DMS53 treated with DMSO at 0.1 percent for 48 hours (cell line): ENCODE measurements around the gene MRTFA.

Experiments used
- DNase-seq: peaks from one replicate; lab custom pipeline; 2025; ENCODE audit not compliant: unreplicated experiment; lab: John Stamatoyannopoulos, UW

The MRTFA gene

DNA sequence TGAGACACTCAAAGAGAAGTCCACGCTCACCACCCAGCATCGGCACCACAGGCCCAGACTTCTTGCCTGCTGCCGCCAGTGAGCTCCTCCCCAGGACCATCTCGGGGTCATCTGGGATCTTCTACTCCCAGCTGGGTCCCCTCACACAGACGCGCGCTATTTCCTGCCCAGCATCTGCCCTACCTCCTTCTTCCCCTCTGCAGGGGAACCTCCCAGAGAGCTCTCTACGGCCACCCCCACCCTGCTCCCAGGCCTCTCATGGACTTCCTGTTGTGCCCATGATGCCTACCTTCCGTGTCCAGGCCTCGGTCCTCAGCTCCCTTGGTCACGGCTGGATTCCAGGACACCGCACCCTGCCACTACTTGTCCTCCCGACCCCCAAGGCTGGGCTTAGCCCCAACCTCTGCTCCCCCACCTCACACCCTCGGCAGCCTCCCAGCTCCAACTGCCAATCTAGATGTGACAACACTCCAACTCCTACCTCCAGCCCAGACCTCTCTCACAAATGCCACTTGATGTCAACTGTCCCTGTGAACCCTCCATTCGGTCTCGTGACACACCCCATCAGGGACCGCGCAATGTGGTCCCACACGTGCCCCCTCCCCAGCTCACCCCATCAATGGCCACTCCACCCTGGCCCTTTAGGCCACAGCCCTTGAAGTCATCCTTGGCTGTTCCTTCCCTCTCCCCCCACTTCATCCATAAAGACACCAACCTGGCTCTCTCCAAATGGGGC, 220.8 kb downstream of the MRTFA start:
- DNase-seq: no peak

DNA sequence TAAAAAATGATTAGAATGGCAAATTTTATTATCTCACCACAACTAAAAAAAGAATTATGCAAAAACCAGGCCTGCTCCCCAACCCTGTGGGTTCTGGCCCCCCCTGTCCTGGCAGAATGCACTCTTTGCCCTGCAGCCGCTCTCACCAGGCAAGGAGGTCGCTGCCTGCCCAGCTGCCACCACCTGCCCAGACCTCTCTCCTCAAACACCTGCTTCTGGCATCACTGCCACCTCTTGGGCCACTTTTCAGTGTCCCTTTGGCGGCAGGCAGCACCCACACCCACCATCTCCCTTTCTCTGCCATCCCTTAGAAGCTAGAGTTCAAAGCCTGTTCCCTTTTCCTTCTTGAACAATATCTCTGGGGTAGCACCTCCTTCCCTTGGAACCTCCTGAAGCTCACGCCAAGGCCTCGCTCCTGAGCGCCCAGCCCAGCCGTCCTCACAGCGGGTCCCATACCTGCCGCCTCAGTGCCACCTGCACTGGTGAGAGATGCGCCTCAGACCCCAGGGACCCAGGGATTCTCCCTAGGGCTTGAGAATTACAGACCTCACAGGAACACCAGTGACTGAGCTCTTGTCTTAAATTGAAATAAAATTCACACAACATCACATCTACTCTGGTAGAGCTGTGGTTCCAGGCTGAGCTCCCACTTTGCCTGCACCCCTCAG, 221.5 kb downstream of the MRTFA start:
- no peak for DNase-seq

DNA sequence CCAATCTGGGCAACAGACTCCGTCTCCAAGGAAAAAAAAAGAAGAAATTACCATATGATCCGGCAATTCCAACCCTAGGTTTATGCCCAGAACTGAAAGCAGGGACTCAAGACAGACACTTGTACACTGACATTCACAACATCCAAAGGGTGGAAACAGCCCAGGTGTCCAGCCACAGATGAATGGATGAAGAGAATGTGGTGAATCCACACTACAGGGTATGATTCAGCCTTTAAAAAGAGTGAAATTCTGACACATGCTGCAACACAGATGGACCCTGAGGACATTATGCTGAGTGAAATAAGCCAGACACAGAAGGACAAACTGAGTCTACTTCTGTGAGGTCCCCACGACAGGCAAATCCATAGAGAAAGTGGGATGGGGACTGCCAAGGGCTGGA, 222.2 kb downstream of the MRTFA start:
- no peak for DNase-seq

DNA sequence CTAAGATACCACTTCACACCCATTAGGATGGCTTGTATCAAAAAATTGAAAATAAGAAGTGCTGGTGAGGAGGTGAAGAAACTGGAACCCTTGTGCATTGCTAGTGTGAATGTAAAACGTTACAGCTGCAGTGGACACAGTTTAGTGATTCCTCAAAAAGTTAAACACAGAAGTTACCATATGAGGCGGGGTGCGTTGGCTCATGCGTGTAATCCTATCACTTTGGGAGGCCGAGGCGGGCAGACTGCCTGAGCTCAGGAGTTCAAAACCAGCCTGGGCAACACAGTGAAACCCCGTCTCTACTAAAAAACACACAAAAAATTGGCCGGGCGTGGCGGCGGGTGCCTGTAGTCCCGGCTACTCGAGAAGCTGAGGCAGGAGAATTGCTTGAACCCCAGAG, 222.6 kb downstream of the MRTFA start:
- DNase-seq: no peak

DNA sequence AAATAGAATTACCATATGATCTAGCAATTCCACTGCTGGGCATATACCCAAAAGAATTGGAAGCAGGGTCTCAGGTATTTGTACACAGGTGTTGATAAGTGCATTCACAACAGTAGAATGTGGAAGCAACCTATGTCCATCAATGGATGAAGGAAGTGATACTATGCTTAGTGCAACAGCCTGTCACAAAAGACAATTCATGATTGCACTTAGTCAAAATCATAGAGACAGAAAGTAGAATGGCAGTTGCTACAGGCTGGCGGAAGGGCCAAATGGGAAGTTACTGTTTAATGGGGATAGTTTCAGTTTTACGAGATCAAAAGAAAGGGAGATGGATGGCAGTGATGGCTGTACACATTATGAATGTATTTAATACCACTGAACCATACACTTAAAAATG, 224.1 kb downstream of the MRTFA start:
- DNase-seq: no peak

DNA sequence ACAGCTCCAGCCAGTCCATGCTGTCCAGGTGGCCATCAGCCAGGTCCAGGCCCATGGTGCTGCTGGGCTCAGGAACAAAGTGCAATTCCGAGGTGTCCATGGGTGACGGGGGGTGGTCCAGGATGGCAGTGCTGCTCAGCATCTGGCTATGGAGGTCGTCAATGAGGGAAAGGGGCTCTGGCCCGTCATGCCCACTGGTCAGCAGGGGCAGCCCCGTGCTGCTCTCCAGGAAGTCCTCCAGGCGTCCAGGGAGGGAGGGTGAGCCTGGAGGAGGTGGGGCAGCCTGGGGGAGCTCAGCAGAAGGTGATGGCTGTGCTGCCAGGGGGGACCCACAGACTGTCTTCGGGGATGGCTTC, 225.0 kb downstream of the MRTFA start:
- DNase-seq: no peak

DNA sequence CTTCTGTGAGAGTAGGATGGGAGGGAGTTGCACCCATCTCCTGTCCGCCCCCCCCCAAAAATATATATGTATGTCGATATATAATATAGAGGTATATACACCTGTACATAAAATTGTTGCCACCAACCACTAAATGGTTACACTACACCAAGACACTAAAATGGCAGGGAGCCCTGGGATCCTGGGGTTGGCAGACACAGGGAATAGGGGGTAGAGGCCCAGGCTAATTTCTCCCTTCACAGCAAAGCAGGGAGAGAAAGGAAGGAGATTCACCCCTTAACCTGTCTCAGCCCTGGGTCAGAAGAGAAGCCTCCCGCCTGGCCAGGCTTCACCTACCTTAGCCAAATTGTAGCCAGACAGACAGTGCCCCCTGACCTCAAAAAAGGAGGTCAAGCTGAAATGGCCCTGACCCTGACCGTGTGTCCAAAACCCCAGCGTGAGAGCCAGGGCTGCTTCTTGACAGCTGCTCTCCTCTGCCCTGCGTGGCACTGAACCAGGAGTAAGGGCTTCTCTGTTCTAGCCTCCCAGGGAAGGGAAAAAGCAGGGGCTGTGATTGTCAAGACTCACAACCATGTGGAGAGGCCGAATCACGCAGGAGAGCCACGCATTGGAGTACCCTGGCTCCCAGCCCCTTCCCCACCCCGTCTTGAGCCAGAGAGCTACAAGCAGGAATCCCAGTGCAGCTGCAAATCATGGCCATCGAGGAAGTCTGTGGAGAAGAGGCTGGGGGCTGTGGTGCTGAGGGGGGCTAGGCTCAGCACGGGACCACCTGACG, 225.6 kb downstream of the MRTFA start:
- DNase-seq: no peak

DNA sequence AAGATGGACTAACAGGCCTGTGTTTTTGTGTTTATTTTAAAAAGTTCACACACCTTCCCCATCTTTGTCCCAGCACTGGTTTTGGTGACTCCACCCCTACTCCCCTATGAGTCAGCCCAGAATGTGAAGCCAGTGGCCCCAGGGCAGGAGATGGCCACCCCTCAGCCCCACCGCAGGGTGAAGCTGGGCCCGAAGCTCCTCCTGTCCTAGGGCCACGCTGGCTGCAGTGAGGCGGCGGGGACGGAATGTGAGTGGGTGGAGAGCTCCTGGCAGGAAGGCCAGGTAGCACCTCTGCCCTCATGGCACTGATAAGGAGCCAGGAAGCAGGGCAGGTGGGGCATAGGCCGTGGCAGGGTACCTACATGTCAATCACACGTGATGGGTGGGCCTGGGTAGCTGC, 226.2 kb downstream of the MRTFA start:
- DNase-seq: no peak

DNA sequence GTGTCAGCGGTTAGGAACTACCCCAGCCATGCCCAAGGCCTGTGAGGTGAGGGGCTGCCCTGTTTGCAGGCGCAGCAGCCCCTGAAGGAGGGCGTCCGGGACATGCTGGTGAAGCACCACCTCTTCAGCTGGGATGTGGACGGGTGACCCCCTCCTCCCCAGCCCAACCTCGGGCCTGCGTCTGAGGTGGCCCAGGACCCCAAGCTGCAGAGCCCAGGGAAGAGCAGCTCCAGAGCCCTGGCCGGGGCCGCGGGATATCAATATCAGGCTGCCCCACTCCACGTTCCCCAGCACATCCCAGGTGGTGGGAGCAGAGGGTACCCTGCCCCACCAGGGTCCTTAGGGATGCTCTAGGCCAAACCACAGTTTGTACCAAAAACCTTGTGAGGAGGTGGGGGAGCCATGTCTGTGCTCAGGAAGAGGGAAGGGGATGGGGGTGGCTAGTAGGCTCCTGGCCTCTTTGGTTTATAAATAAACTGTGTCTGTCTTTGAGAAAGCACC, 226.9 kb downstream of the MRTFA start:
- DNase-seq: no peak

DNA sequence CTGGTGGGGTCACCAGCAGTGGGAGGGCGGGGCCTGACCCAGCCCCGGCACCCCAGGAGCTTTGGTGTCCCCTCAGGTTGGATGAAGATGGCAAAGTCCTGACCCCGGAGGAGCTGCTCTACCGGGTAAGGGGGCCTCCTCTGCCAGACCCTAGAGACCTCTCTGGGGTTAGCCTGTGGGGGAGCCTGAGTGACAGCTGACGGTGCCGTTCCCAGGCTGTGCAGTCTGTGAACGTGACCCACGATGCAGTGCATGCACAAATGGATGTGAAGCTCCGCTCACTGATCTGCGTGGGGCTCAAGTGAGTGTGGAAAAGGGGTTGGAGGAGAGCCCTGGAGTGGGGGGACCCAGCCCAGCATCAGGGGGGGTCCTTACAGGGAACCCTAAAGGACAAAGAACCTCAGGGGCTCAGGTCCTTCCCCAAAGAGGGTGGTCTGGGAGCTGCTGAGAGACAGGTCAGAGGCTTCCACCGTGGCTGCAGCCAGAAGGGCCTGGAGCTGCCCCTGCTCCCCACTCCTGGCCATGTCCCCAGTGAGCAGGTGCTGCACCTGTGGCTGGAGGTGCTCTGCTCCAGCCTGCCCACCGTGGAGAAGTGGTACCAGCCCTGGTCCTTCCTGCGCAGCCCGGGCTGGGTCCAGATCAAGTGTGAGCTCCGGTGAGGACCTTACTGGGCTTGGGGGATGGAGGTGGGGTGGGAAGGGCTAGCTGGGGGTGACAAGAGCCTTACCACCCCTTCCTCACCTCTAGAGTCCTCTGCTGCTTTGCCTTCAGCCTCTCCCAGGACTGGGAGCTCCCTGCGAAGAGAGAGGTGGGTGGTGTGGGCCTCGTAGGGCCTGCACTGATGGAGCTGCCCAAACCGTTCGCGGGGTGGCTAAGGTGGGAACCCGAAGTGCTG, 227.6 kb downstream of the MRTFA start:
- DNase-seq: no peak

DNA sequence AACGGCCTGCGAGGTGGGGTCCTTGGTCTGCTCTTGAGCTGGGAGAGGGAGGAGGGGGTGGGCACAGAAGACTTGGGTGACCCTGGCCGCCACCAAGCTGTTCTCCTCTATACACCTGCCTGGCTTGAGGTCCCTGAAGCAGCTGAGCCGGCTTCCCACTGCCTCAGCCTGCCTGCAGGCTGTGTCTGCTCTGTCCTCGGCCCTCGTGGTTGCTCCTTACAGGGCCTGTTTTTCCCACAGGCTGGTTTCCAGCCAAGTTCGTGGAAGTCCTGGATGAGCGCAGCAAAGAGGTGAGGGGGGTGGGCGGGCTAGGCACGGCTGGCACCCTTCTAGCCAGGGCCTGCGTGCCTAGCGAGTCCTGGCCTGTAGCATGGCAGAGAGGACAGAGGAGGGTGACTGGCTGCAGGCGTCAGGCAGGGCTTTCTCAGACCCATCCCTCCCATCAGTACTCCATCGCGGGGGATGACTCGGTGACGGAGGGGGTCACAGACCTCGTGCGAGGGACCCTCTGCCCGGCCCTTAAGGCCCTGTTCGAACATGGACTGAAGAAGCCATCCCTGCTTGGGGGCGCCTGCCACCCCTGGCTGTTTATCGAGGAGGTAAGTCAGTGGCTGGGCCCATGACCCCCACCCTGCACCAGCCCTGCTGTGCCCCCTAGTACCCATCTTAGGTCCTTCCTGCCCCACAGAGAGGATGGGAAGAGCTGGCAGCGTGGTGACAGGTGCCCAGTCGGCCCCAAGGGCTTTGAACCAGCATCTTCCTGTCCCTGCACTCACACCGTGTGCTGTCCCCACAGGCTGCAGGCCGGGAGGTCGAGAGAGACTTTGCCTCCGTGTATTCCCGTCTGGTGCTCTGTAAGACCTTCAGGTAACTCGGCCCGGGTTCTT, 228.4 kb downstream of the MRTFA start:
- DNase-seq: no peak

DNA sequence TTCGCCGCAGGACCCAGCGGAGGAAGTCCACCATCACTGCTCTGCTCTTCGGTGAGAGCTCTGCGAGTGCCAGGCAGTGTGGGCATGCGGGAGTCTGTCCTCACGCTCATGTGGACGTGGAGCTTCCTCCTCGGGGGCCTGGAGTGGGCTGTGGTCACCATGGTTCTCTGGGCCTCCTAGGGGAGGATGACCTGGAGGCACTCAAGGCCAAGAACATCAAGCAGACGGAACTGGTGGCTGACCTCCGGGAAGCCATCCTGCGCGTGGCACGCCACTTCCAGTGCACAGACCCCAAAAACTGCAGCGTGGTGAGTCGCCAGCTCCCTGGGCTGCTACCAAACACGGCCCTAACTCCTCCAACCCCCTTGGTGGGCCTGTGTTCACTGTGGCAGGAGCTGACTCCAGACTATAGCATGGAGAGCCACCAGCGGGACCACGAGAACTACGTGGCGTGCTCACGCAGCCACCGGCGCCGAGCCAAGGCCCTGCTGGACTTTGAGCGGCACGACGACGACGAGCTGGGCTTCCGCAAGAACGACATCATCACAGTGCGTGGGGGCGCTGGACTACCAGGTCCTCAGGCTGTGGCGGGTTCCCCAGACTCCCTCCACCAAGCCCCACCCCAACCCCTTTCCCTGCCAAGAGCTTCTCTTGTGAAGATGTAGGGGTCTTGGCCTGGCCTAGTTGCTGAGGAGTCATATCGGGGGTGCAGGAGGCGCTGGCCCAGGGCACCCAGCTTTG, 229.3 kb downstream of the MRTFA start:
- no peak for DNase-seq

DNA sequence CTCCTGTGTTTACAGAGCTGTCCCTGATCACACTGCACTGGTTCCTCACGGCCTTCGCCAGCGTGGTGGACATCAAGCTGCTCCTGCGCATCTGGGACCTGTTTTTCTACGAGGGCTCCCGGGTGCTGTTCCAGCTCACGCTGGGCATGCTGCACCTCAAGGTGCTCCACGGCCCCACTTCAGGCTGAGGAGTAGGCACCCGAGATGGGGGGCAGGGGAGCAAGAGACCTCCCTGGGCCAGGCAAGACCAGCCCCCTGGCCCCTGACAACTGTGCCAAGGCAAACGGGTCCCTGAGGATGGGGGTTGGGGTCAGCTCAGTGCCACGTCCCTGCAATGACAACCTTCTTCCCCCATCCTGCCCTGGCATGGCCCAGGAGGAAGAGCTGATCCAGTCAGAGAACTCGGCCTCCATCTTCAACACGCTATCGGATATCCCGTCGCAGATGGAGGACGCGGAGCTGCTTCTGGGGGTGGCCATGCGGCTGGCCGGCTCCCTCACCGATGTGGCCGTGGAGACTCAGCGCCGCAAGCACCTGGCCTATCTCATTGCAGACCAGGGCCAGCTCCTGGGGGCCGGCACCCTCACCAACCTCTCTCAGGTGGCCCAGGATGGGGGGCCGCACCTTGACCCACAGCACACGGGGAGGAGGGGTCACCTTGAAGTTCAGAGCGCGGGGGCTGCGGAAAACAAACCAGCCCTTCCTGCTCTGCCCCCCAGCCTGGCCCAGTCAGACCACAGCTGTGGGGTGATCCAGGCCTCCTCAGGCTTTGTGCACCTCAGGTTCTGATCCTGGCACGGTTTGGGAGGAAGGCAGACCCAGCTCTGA, 230.2 kb downstream of the MRTFA start:
- DNase-seq: no peak

DNA sequence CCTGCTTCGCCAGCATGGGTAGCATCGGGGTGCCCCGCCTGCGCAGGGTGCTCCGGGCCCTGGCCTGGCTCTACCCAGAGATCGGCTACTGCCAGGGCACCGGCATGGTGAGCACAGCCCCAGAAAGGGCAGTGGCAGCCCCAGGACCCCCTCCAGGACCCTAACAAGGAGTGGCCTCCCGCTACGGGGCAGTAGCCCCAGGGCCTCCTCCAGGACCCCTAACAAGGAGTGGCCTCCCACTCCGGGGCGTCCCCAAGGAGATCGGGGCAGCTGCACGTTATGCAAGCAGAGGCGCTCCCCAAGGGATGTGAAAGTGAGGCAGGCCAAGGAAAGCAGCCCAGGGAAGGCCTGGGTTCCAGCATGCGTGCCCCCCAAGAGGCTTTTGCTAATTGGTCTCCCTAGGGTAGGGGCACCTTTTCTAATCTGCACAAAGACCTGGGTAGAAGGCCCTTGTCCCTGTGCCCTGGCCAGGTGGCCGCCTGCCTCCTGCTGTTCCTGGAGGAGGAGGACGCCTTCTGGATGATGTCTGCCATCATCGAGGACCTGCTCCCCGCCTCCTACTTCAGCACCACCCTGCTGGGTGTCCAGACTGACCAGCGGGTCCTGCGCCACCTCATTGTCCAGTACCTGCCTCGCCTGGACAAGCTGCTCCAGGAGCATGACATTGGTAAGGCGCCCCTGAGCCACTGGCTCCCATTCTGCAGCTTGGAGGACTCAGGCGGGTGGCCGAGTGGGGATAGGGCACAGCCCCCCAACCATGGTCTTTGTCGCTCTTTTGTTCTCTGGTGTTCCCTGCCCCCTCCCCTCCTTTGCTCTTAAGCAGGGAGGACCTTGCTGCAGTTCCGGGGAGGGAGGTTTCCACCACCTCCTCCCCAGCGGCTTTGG, 231.1 kb downstream of the MRTFA start:
- no peak for DNase-seq

DNA sequence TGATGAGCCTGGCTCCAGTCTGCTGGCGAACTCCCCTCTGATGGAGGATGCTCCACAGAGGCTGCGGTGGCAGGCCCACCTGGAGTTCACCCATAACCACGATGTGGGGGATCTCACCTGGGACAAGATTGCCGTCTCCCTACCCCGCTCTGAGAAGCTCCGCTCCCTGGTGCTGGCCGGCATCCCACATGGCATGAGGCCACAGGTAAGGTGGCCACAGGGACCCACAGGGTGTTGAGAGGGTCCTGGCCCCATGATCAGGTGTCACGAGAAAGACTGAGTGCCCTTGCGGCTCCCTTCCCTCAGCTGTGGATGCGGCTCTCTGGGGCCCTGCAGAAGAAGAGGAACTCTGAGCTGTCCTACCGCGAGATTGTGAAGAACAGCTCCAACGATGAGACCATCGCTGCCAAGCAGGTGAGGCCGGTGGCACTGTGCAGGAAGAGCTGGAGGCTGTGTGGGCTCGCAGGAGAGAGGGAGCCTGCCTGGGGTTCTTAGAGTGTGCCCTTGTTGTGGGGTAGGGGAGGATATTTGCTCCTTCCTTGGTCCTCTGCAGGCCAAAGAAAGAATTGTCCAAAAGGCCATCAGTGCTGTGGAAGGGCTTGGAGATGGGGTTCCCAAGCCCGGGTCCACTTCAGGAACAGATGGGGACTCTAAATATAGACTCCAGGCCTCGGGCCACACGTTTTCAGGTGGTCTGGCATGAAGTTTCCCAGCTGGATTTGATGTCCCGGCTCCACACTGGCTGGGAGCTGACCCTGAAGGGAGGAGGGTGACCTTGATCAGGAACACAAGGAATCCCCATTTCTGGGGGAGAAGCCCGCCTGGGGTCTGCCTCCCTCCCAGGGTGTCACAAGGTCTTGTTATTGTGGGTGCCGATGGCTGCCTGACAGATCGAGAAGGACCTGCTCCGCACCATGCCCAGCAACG, 232.0 kb downstream of the MRTFA start:
- DNase-seq: no peak

DNA sequence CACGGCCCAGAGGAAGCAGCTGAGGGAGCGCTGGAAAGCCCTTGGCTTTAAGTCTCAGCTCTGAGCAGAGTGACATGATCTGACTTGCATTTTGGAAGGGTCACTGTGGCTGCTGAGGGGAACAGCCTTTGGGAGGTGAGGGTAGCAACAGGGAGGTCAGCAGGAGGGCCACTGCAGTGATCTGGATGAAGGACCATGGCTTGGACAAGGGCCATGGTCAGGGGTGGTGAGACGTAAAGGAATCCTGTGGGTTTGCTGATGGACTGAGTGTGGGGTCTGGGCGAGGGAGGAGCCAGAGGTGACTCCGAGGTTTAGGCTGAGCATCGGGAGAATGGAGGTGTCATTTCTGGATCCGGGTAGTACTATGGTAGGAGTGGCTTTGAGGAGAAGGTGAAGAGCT, 232.9 kb downstream of the MRTFA start:
- DNase-seq: no peak
